GM18498 (cell line): ENCODE results near the gene NHSL2.
"Not testable (repeated sequence)": the region's sequence is repeated elsewhere in the genome, so short reads cannot be mapped to it uniquely, and the experiment has no call there.

Source experiments
- ATAC-seq: cut with Tn5 transposase; IDR thresholded peaks from one replicate; pipeline ENCODE4 v1.9.1; 2021; ENCODE audit warnings: mild to moderate bottlenecking, moderate library complexity; ENCODE audit not compliant: unreplicated experiment

Gene NHSL2

GRCh38 chrX:72146527-72146926 lies 235.9 kb downstream of the NHSL2 start:
- no peak for ATAC-seq

GRCh38 chrX:72158773-72159172 lies 248.1 kb downstream of the NHSL2 start:
- no peak for ATAC-seq

- ATAC-seq: no peak
Observed at GRCh38 chrX:72159769-72160168, 249.1 kb downstream of the NHSL2 start.

GRCh38 chrX:72165551-72165950 lies 254.9 kb downstream of the NHSL2 start:
- ATAC-seq: no peak

GRCh38 chrX:72169008-72169728 lies 258.5 kb downstream of the NHSL2 start:
- no peak for ATAC-seq

GRCh38 chrX:72176289-72176688 lies 265.6 kb downstream of the NHSL2 start:
- ATAC-seq: not testable (repeated sequence)

- ATAC-seq: no peak
Observed at GRCh38 chrX:72176981-72177380, 266.3 kb downstream of the NHSL2 start.

- no peak for ATAC-seq
Observed at GRCh38 chrX:72180539-72180938, 269.9 kb downstream of the NHSL2 start.

- ATAC-seq: peak; percentile 96
Observed at GRCh38 chrX:72181178-72182125, 270.8 kb downstream of the NHSL2 start, which contains the start of gene PIN4. PIN4 (plus strand) TSS chrX:72181757; CDS start chrX:72181786, 29 bp downstream.

GRCh38 chrX:72182924-72183323 lies 272.3 kb downstream of the NHSL2 start:
- no peak for ATAC-seq

- ATAC-seq: no peak
Observed at GRCh38 chrX:72201836-72202536, 291.3 kb downstream of the NHSL2 start.
